Brain microvascular endothelial cell (primary cell): ENCODE measurements around the gene GAPT.
"Not testable (repeated sequence)": the region's sequence is repeated elsewhere in the genome, so short reads cannot be mapped to it uniquely, and the experiment has no call there.

ENCODE experiments used
- DNase-seq: peaks from one replicate; pipeline ENCODE4 v3.0.0-alpha.2; 2020
- H3K27ac ChIP-seq: fragments of 250-450 bp; sonication (Bioruptor Pico); 2 replicates; pipeline ENCODE4 v1.5.1; 2020; ENCODE audit warnings: mild to moderate bottlenecking, moderate library complexity
- H3K27me3 ChIP-seq: fragments of 250-450 bp; sonication (Bioruptor Pico); replicated peaks from 2 replicates; pipeline ENCODE4 v1.5.1; 2020; ENCODE audit warnings: mild to moderate bottlenecking
- H3K36me3 ChIP-seq: fragments of 250-450 bp; sonication (Bioruptor Pico); replicated peaks from 2 replicates; pipeline ENCODE4 v1.5.1; 2020; ENCODE audit warnings: mild to moderate bottlenecking
- H3K4me3 ChIP-seq: 2 replicates; pipeline ENCODE4 v1.5.1; 2011; ENCODE audit warnings: low read depth, mild to moderate bottlenecking, control low read depth, low read length, moderate library complexity
- in situ Hi-C: cut with HindIII; loops from 2 replicates; pipeline ENCODE4 v1.10.0; 2017; ENCODE audit warnings: low sequenced_read_pairs, low pct_ligation_motif_present
- TF ChIP-seq, protein P1 (sequence below): IDR thresholded peaks from 2 replicates; pipeline ENCODE4 v1.5.1; 2011; ENCODE audit warnings: low read depth, mild to moderate bottlenecking, moderate library complexity, low read length, control low read depth, inconsistent platforms; ENCODE audit errors: missing control alignments

The GAPT gene

DNA sequence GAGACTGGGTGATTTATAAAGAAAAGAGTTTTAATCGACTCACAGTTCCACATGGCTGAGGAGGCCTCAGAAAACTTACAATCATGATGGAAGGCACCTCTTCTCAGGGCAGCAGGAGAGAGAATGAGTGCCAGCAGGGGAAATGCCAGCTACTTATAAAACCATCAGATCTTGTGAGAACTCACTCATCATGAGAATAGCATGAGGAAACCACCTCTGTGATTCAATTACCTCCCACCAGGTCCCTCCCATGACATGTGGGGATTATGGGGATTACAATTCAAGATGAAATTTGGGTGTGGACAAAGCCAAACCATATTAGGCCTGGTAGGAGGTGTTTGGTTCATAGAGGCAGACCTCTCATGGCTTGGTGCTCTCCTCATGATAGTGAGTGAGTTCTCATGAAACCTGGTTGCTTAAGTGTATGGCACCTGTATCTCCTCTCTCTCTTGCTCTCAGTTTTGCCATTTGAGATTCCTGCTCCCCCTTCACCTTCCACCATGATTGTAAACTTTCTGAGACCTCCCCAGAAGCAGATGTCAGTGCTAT lies 39.8 kb downstream of the GAPT start:
- H3K36me3 ChIP-seq: no peaks in the 10 kb centered on the region
- DNase-seq: no peak
- no peak overlapping the region for H3K4me3 ChIP-seq
- H3K27me3 ChIP-seq: no peaks in the 10 kb centered on the region
- TF ChIP-seq, protein P1, sequence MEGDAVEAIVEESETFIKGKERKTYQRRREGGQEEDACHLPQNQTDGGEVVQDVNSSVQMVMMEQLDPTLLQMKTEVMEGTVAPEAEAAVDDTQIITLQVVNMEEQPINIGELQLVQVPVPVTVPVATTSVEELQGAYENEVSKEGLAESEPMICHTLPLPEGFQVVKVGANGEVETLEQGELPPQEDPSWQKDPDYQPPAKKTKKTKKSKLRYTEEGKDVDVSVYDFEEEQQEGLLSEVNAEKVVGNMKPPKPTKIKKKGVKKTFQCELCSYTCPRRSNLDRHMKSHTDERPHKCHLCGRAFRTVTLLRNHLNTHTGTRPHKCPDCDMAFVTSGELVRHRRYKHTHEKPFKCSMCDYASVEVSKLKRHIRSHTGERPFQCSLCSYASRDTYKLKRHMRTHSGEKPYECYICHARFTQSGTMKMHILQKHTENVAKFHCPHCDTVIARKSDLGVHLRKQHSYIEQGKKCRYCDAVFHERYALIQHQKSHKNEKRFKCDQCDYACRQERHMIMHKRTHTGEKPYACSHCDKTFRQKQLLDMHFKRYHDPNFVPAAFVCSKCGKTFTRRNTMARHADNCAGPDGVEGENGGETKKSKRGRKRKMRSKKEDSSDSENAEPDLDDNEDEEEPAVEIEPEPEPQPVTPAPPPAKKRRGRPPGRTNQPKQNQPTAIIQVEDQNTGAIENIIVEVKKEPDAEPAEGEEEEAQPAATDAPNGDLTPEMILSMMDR: no peak
- in situ Hi-C loops: no loop called here
- no peak overlapping the region for H3K27ac ChIP-seq

DNA sequence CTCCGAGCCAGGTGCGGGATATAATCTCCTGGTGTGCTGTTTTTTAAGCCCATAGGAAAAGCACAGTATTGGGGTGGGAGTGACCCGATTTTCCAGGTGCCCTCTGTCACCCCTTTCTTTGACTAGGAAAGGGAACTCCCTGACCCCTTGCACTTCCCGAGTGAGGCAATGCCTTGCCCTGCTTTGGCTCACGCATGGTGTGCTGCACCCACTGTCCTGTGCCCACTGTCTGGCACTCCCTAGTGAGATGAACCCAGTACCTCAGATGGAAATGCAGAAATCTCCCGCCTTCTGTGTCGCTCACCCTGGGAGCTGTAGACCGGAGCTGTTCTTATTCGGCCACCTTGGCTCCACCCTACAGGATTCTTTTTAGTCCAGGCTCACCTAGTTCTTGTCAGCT lies 50.7 kb downstream of the GAPT start:
- in situ Hi-C loops, H3K27ac ChIP-seq, H3K4me3 ChIP-seq, H3K36me3 ChIP-seq, H3K27me3 ChIP-seq, DNase-seq: not testable (repeated sequence)

DNA sequence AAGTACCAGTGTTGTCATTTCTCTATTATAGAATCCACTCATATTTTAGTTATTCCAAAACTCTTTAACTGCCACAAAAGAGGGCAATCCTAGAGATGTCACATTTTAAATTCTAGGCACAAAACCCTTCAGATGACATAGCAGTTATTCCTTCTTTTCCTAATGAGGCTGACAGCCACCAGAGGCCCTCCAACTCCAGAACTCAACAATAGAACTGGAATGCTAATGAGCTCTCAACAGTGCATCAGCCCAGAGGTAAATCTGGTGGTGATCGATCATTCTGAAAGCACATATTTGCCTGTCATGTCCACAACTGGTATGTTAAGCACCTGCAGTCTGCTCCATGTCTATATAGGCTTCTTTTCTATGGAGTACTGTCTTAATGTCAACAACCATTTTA lies 51.5 kb downstream of the GAPT start:
- no peaks in the 10 kb centered on the region for H3K27me3 ChIP-seq
- TF ChIP-seq, protein P1: no peak
- in situ Hi-C loops: no loop called here
- H3K27ac ChIP-seq: no peak overlapping the region
- H3K36me3 ChIP-seq: no peaks in the 10 kb centered on the region
- DNase-seq: no peak
- H3K4me3 ChIP-seq: no peak overlapping the region

DNA sequence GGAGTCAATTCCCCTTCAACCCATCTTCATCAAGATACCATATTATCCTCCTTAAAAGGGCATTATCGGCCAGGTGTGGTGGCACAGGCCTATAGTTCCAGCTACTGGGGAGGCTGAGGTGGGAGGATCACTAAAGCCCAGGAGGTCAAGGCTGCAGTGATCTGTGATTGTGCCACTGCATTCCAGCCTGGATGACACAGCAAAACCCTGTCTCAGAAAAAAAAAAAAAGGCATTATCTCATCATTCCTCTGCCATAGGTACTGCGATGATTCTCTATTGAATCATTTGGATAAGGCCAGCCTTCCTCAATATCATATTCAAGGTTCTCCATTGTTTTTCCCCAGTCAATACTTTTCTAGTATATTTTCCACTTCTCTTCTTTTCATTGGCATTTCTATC lies 52.5 kb downstream of the GAPT start:
- no peak for DNase-seq
- H3K27me3 ChIP-seq: no peaks in the 10 kb centered on the region
- TF ChIP-seq, protein P1: no peak
- H3K27ac ChIP-seq: no peak overlapping the region
- H3K4me3 ChIP-seq: no peak overlapping the region
- in situ Hi-C loops: no loop called here
- H3K36me3 ChIP-seq: no peaks in the 10 kb centered on the region

DNA sequence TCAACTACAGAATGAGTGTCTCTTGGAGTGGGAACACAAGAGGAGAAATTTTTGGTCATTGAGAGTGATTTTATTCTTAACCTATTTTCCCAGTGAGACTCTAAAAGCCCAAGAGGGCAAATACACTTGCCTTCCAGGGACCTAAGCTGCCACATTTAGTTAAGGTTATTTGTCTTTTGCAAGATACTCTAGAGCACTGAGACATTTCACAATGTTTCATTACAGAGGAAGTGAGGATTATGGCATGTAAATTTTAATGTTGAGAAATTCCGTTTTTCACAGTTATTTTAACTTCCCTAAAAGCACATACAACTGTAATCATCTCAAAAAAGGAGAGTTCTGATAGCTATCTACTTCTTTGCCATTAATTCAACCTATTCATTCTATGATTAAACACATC lies 53.0 kb downstream of the GAPT start:
- no peak overlapping the region for H3K27ac ChIP-seq
- in situ Hi-C loops: no loop called here
- H3K4me3 ChIP-seq: no peak overlapping the region
- no peak for DNase-seq
- no peaks in the 10 kb centered on the region for H3K36me3 ChIP-seq
- no peaks in the 10 kb centered on the region for H3K27me3 ChIP-seq
- TF ChIP-seq, protein P1: no peak

DNA sequence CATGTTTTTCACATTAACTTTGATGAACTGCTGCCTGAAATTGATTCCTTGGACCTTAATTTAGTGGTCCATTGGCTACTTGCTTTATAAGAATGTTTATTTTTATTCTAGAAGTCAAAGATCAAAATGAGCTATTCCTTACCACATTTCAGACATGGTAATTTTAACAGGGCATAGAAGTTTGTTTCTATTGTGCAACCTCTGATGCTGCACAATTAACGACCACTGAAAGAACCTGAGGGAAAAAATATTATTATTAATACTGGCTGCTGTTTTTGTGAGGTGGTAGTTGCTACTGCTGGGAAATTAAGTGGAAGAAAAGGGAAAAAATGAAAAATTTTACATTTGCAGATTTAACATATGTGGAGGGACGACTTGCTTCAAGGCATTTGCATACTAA lies 53.7 kb downstream of the GAPT start:
- DNase-seq: no peak

More for the DNA sequence above, 53.7 kb downstream of the GAPT start:
- TF ChIP-seq, protein P1: no peak
- no peak overlapping the region for H3K4me3 ChIP-seq
- H3K27ac ChIP-seq: no peak overlapping the region
- H3K27me3 ChIP-seq: no peaks in the 10 kb centered on the region
- no peaks in the 10 kb centered on the region for H3K36me3 ChIP-seq
- in situ Hi-C loops: no loop called here
